ENCODE data around the gene KRTAP12-4. TPM values are rescaled to one million over a fixed set of nuclear protein-coding genes. Genes with fewer than 3 reads are reported as not detected.
"Not testable (repeated sequence)": the region's sequence is repeated elsewhere in the genome, so short reads cannot be mapped to it uniquely, and the experiment has no call there.

The KRTAP12-4 gene
- total RNA-seq, 2 donors from 2014 or later: not detected

- Mint-ChIP-seq H3K4me3 (no peak overlapping the region), H3K36me3 (peaks cover 8% of the 10 kb centered on the region), H3K27ac (no peak overlapping the region), H3K4me1 (ENCODE audit: low read depth in 2 of 2) (peaks cover 0 to 11% of the 10 kb centered on the region in 2 donors), H3K9me3 (no peaks in the 10 kb centered on the region), H3K27me3 (peaks cover 49 to 56% of the 10 kb centered on the region in 2 donors)
- no peak for DNase-seq (ENCODE audit: low spot score)
- ATAC-seq: no peak
These were observed 41.2 kb upstream of the KRTAP12-4 start for GRCh38 chr21:44695641-44696040.

GRCh38 chr21:44695184-44695583 lies 40.7 kb upstream of the KRTAP12-4 start:
- Mint-ChIP-seq H3K36me3 (peaks cover 8% of the 10 kb centered on the region), H3K4me1 (ENCODE audit: low read depth in 2 of 2) (peaks cover 0 to 11% of the 10 kb centered on the region in 2 donors), H3K4me3 (no peak overlapping the region), H3K27ac (no peak overlapping the region), H3K9me3 (no peaks in the 10 kb centered on the region), H3K27me3 (peaks cover 49 to 59% of the 10 kb centered on the region in 2 donors)
- ATAC-seq (no peak), DNase-seq (ENCODE audit: low spot score) (peak; percentile 15)

GRCh38 chr21:44694776-44695175 lies 40.3 kb upstream of the KRTAP12-4 start:
- H3K9me3 Mint-ChIP-seq: no peaks in the 10 kb centered on the region
- peaks cover 49 to 59% of the 10 kb centered on the region in 2 donors for H3K27me3 Mint-ChIP-seq
- H3K36me3 Mint-ChIP-seq: peaks cover 8% of the 10 kb centered on the region
- no peak overlapping the region for H3K4me3 Mint-ChIP-seq
- ATAC-seq (no peak), DNase-seq (ENCODE audit: low spot score) (peak; percentile 49)
- H3K27ac Mint-ChIP-seq: no peak overlapping the region
- H3K4me1 Mint-ChIP-seq (ENCODE audit: low read depth in 2 of 2): peaks cover 0 to 11% of the 10 kb centered on the region in 2 donors

GRCh38 chr21:44692798-44693512 lies 38.5 kb upstream of the KRTAP12-4 start:
- H3K27me3 Mint-ChIP-seq: peaks cover 37 to 44% of the 10 kb centered on the region in 2 donors
- H3K4me3 Mint-ChIP-seq: no peak overlapping the region
- peaks cover 8% of the 10 kb centered on the region for H3K36me3 Mint-ChIP-seq
- ATAC-seq (no peak), DNase-seq (ENCODE audit: low spot score) (no peak)
- H3K9me3 Mint-ChIP-seq: no peaks in the 10 kb centered on the region
- H3K4me1 Mint-ChIP-seq (ENCODE audit: low read depth in 2 of 2): peaks cover 0 to 8% of the 10 kb centered on the region in 2 donors
- no peak overlapping the region for H3K27ac Mint-ChIP-seq

- Mint-ChIP-seq H3K27ac (no peak overlapping the region), H3K9me3 (no peaks in the 10 kb centered on the region), H3K4me3 (no peak overlapping the region), H3K36me3 (peaks cover 8% of the 10 kb centered on the region), H3K4me1 (ENCODE audit: low read depth in 2 of 2) (peaks cover 1 to 4% of the 10 kb centered on the region in 2 donors), H3K27me3 (peaks cover 31 to 33% of the 10 kb centered on the region in 2 donors)
- DNase-seq (ENCODE audit: low spot score) (no peak), ATAC-seq (no peak)
These were observed 37.2 kb upstream of the KRTAP12-4 start for GRCh38 chr21:44691686-44692085.

GRCh38 chr21:44689740-44690139 lies 35.3 kb upstream of the KRTAP12-4 start:
- not testable (repeated sequence) for H3K4me3 Mint-ChIP-seq; H3K36me3 Mint-ChIP-seq; ATAC-seq; H3K9me3 Mint-ChIP-seq; H3K27ac Mint-ChIP-seq; DNase-seq (ENCODE audit: low spot score)
- Mint-ChIP-seq H3K27me3 (peaks cover 29% of the 10 kb centered on the region in 2 donors), H3K4me1 (ENCODE audit: low read depth in 2 of 2) (peaks cover 12 to 13% of the 10 kb centered on the region in 2 donors)

- Mint-ChIP-seq H3K27ac (peak overlapping the region in 1 of 2 donors; percentile 61), H3K36me3 (peaks cover 5% of the 10 kb centered on the region), H3K4me3 (no peak overlapping the region), H3K4me1 (ENCODE audit: low read depth in 2 of 2) (peaks cover 10 to 12% of the 10 kb centered on the region in 2 donors), H3K9me3 (no peaks in the 10 kb centered on the region), H3K27me3 (peaks cover 24 to 32% of the 10 kb centered on the region in 2 donors)
- ATAC-seq (no peak), DNase-seq (ENCODE audit: low spot score) (no peak)
These were observed 33.2 kb upstream of the KRTAP12-4 start for GRCh38 chr21:44687671-44688070.

DNA sequence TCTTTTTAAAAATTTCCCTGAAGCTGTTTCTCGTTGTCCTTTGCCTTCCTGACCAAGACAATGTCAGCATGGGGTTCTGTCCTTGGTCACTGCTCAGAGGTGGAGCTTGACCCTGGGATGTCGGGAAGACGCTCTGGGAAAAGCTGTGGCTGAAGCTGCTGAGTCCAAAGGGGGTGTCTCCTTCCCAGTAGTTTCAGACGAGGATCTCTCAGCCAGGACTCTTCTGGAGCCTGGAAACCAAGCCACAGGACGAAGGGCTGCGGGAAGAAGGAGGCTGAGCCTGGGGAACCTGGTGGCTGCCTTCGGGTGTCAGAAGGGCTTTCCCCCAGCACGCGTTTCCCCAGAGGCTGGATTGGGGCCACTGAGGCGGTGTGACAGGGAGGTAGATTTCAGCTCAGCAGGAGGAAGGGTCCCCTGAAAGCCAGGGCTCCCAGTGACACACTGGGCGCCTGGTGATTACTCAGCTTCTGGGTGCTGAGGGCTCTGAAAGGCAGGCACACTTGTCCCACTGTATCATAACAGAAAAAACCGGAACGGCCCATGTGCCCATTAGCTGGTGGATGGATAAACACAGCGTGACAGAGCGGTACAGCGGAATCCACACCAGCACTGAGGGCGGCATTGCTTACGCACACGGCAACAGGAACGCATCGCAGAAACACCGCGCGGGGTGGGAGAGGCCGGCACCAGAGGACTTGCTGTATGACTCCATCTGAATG lies 32.5 kb upstream of the KRTAP12-4 start:
- peak overlapping the region in 1 of 2 donors; percentile 61 for H3K27ac Mint-ChIP-seq
- peaks cover 28 to 29% of the 10 kb centered on the region in 2 donors for H3K27me3 Mint-ChIP-seq
- H3K4me1 Mint-ChIP-seq (ENCODE audit: low read depth in 2 of 2): peaks cover 10 to 12% of the 10 kb centered on the region in 2 donors

GRCh38 chr21:44686000-44686781 lies 31.7 kb upstream of the KRTAP12-4 start:
- ATAC-seq: peak; percentile 41 to 61
- H3K27ac Mint-ChIP-seq: peak overlapping the region in 1 of 2 donors; percentile 61

More for the DNA sequence above, 32.5 kb upstream of the KRTAP12-4 start:
- Mint-ChIP-seq H3K4me3 (no peak overlapping the region), H3K36me3 (no peaks in the 10 kb centered on the region), H3K9me3 (no peaks in the 10 kb centered on the region)
- ATAC-seq (no peak), DNase-seq (ENCODE audit: low spot score) (no peak)

GRCh38 chr21:44685050-44685449 lies 30.6 kb upstream of the KRTAP12-4 start:
- H3K27ac Mint-ChIP-seq; DNase-seq (ENCODE audit: low spot score); H3K36me3 Mint-ChIP-seq; H3K4me3 Mint-ChIP-seq; ATAC-seq; H3K9me3 Mint-ChIP-seq: not testable (repeated sequence)
- Mint-ChIP-seq H3K27me3 (peaks cover 25 to 29% of the 10 kb centered on the region in 2 donors), H3K4me1 (ENCODE audit: low read depth in 2 of 2) (peaks cover 10 to 12% of the 10 kb centered on the region in 2 donors)

More at GRCh38 chr21:44686000-44686781, 31.7 kb upstream of the KRTAP12-4 start:
- no peak for DNase-seq (ENCODE audit: low spot score)
- Mint-ChIP-seq H3K4me1 (ENCODE audit: low read depth in 2 of 2) (peaks cover 10 to 12% of the 10 kb centered on the region in 2 donors), H3K27me3 (peaks cover 29 to 30% of the 10 kb centered on the region in 2 donors), H3K9me3 (no peaks in the 10 kb centered on the region), H3K4me3 (no peak overlapping the region), H3K36me3 (no peaks in the 10 kb centered on the region)

DNA sequence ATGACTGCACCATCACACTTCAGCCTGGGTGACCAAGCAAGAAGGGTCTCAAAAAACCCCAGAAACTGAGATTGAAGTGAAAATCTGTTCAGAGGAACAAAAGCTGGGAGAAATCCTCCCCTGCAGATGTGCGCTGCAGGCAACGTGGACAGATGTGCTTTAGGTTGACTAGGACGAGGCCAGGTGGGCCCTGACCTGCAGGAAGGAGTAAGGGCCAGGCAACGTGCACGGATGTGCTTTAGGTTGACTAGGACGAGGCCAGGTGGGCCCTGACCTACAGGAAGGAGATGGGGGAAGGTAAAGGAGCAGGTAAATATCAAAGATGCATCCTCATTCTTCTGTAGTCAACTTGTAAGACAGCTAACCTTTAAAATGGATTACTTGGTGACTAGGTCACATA lies 30.0 kb upstream of the KRTAP12-4 start:
- Mint-ChIP-seq H3K36me3 (no peaks in the 10 kb centered on the region), H3K27me3 (peaks cover 23 to 30% of the 10 kb centered on the region in 2 donors), H3K4me3 (no peak overlapping the region), H3K9me3 (no peaks in the 10 kb centered on the region), H3K4me1 (ENCODE audit: low read depth in 2 of 2) (peaks cover 10 to 12% of the 10 kb centered on the region in 2 donors), H3K27ac (peak overlapping the region in 1 of 2 donors; percentile 32)
- DNase-seq (ENCODE audit: low spot score) (no peak), ATAC-seq (no peak)

DNA sequence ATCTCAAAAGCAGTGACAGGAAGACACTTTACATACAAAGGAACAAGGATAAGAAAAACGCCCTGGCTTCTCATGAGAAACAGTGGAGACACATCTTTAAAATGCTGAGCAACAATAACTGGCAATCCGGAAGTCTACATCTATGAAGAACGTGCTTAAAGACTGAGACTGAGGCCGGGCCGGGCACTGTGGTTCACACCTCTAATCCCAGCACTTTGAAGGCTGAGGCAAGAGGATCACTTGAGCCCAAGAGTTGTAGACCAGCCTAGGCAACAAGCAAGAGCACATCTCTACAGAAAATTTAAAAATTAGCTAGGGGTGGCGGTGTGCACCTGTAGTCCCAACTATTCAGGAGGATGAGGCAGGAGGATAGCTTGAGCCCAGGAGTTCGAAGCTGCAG lies 29.6 kb upstream of the KRTAP12-4 start:
- ATAC-seq (no peak), DNase-seq (ENCODE audit: low spot score) (no peak)
- Mint-ChIP-seq H3K9me3 (no peaks in the 10 kb centered on the region), H3K36me3 (no peaks in the 10 kb centered on the region), H3K27ac (peak overlapping the region in 1 of 2 donors; percentile 32), H3K27me3 (peaks cover 23 to 33% of the 10 kb centered on the region in 2 donors), H3K4me3 (no peak overlapping the region), H3K4me1 (ENCODE audit: low read depth in 2 of 2) (peaks cover 10 to 12% of the 10 kb centered on the region in 2 donors)

DNA sequence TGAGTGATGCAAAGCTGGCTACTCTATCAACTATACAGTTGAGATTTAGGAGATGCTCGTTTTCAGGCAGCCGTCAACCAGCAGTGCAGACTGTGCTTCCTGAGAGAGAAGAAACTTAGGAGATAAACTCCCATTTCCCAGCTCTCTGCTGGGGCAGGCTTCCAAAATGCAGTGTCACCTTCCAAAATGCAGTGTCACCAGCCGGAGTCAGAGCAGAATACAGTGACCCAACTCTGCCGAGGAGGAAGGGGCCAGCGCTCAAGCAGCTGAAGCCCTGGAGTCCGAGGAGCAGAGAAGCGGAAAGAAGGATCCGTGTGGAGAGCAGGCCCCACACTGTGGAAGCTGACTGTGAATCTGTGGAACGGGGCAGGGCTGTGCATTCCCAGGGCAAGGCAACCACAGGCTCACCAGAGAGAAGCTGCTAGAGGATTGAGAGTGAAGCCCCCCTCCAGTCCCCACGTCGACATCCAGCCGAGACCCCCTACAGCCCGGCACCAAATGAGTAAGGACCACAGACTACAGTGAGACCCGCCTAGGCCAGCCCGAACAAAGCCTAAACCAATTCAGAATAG lies 28.2 kb upstream of the KRTAP12-4 start:
- Mint-ChIP-seq H3K9me3 (no peaks in the 10 kb centered on the region), H3K27me3 (peaks cover 23 to 33% of the 10 kb centered on the region in 2 donors), H3K4me1 (ENCODE audit: low read depth in 2 of 2) (peaks cover 10 to 12% of the 10 kb centered on the region in 2 donors), H3K4me3 (no peak overlapping the region), H3K36me3 (no peaks in the 10 kb centered on the region), H3K27ac (no peak overlapping the region)
- ATAC-seq (no peak), DNase-seq (ENCODE audit: low spot score) (no peak)

All from natural killer cell treated with Interleukin-12 subunit alpha and Interleukin-12 subunit beta and Interleukin-15 and Interleukin-18, amount 100 ng/mL, for 72 hours (primary cell).